IMR-90 (cell line): Measurements from ENCODE around the gene ZNF423. TPM values are rescaled to one million over a fixed set of nuclear protein-coding genes. Genes with fewer than 3 reads are reported as not detected.

Experiments
- ATAC-seq: fragments of 200-7000 bp; cut with Tn5 transposase; 2 replicates; pipeline ENCODE4 v1.9.1; 2020; ENCODE audit warnings: low read depth, mild to moderate bottlenecking, moderate library complexity
- BruUV-seq: library from RNA; stranded (reverse); fragments of 400-500 nt; replicated peaks from 2 replicates; lab custom pipeline; 2021; lab: Mats Ljungman, UMichigan
- CTCF ChIA-PET: fragments of 300-600 bp; formaldehyde crosslinking; extraction: SDS; loops from one replicate; lab custom pipeline; 2021; ENCODE audit warnings: antibody characterized with exemption; lab: Yijun Ruan, JAX
- POLR2A ChIA-PET: fragments of 300-600 bp; sonication (Branson Sonifier 250); formaldehyde crosslinking; loops from one replicate; lab custom pipeline; 2022; ENCODE audit warnings: antibody characterized with exemption; ENCODE audit not compliant: unreplicated experiment; lab: Charles Lee
- DNase-seq: peaks from one replicate; pipeline ENCODE4 v3.0.0; 2013
- H2AFZ ChIP-seq: replicated peaks from 2 replicates; pipeline ENCODE3; 2013; ENCODE audit warnings: low read length, mild to moderate bottlenecking; ENCODE audit not compliant: poor library complexity
- H2AK5ac ChIP-seq: 2 replicates; pipeline ENCODE4 v1.6.1; 2013; ENCODE audit warnings: low read depth, low read length, inconsistent platforms
- H2AK9ac ChIP-seq: replicated peaks from 2 replicates; pipeline ENCODE3; 2013; ENCODE audit warnings: mild to moderate bottlenecking, low read depth, low read length, moderate library complexity; ENCODE audit not compliant: poor library complexity
- H2BK120ac ChIP-seq: 2 replicates; pipeline ENCODE4 v1.6.1; 2013; ENCODE audit warnings: low read depth, low read length, inconsistent platforms
- H2BK15ac ChIP-seq: 3 replicates; pipeline ENCODE4 v1.6.1; 2013; ENCODE audit warnings: low read depth, low read length, inconsistent platforms
- H2BK20ac ChIP-seq: 2 replicates; pipeline ENCODE4 v1.6.1; 2013; ENCODE audit warnings: low read depth, mild to moderate bottlenecking, inconsistent platforms, low read length, moderate library complexity
- H2BK5ac ChIP-seq: 2 replicates; pipeline ENCODE4 v1.6.1; 2013; ENCODE audit warnings: mild to moderate bottlenecking, low read depth, low read length, inconsistent platforms; ENCODE audit not compliant: poor library complexity, severe bottlenecking
- H3K14ac ChIP-seq: replicated peaks from 2 replicates; pipeline ENCODE4 v1.6.1; 2013; ENCODE audit warnings: low read depth, low read length, inconsistent platforms
- H3K18ac ChIP-seq: 2 replicates; pipeline ENCODE4 v1.6.1; 2013; ENCODE audit warnings: low read depth, low read length, control low read depth
- H3K23ac ChIP-seq: 2 replicates; pipeline ENCODE4 v1.6.1; 2013; ENCODE audit warnings: low read depth, low read length, inconsistent platforms
- H3K27ac ChIP-seq: 2 replicates; pipeline ENCODE4 v1.5.1; 2013; ENCODE audit warnings: mild to moderate bottlenecking, control low read depth, low read length; ENCODE audit not compliant: insufficient read depth
- H3K27me3 ChIP-seq: 2 replicates; pipeline ENCODE4 v1.6.1; 2013; ENCODE audit warnings: low read length; ENCODE audit not compliant: control insufficient read depth, insufficient read depth
- H3K36me3 ChIP-seq: 2 replicates; pipeline ENCODE4 v1.6.1; 2013; ENCODE audit warnings: low read length, mixed read lengths; ENCODE audit not compliant: control insufficient read depth, insufficient read depth
- H3K4ac ChIP-seq: 2 replicates; pipeline ENCODE4 v1.6.1; 2013; ENCODE audit warnings: low read depth, low read length, inconsistent platforms
- H3K4me1 ChIP-seq: 2 replicates; pipeline ENCODE4 v1.6.1; 2013; ENCODE audit warnings: low read length, mixed read lengths; ENCODE audit not compliant: control insufficient read depth, insufficient read depth
- H3K4me2 ChIP-seq: 2 replicates; pipeline ENCODE4 v1.6.1; 2013; ENCODE audit warnings: low read depth, mild to moderate bottlenecking, control low read depth, low read length, moderate library complexity
- H3K4me3 ChIP-seq: 2 replicates; pipeline ENCODE4 v1.5.1; 2013; ENCODE audit warnings: low read depth, mild to moderate bottlenecking, control low read depth, low read length, moderate library complexity; ENCODE audit not compliant: insufficient read depth
- H3K56ac ChIP-seq: 2 replicates; pipeline ENCODE4 v1.6.1; 2013; ENCODE audit warnings: low read length, inconsistent platforms; ENCODE audit not compliant: insufficient read depth; ENCODE audit errors: extremely low read depth
- H3K79me1 ChIP-seq, 2 experiments: 2 replicates each; pipeline ENCODE4 v1.6.1; 2013; ENCODE audit warnings: low read length in 2 of 2, inconsistent platforms in 1 of 2, low read depth in 1 of 2
- H3K9ac ChIP-seq: 2 replicates; pipeline ENCODE4 v1.6.1; 2013; ENCODE audit warnings: low read depth, low read length, control low read depth
- H3K9me1 ChIP-seq: 2 replicates; pipeline ENCODE4 v1.6.1; 2013; ENCODE audit warnings: low read length, inconsistent platforms; ENCODE audit not compliant: insufficient read depth
- H3K9me3 ChIP-seq: 2 replicates; pipeline ENCODE4 v1.6.1; 2013; ENCODE audit warnings: low read length; ENCODE audit not compliant: control insufficient read depth, insufficient read depth
- H4K20me1 ChIP-seq: 2 replicates; pipeline ENCODE4 v1.6.1; 2013; ENCODE audit warnings: low read length, inconsistent platforms; ENCODE audit not compliant: insufficient read depth
- H4K5ac ChIP-seq: 2 replicates; pipeline ENCODE4 v1.6.1; 2013; ENCODE audit warnings: mild to moderate bottlenecking, low read depth, low read length, control low read depth
- H4K8ac ChIP-seq, 2 experiments: 2 replicates each; pipeline ENCODE4 v1.6.1; 2013; ENCODE audit warnings: low read depth in 2 of 2, low read length in 2 of 2, control low read depth in 1 of 2, inconsistent platforms in 1 of 2
- H4K91ac ChIP-seq: 2 replicates; pipeline ENCODE4 v1.6.1; 2013; ENCODE audit warnings: low read depth, low read length, inconsistent platforms; ENCODE audit not compliant: insufficient read depth
- BHLHE40 ChIP-seq: fragments of 150-350 bp; IDR thresholded peaks from 2 replicates; pipeline ENCODE4 v1.6.1; 2016; ENCODE audit warnings: mild to moderate bottlenecking, low read depth, low read length
- CEBPB ChIP-seq: IDR thresholded peaks from 2 replicates; pipeline ENCODE4 v1.6.1; 2012; ENCODE audit warnings: low read depth, low read length, improper control_type of control experiment
- CHD1 ChIP-seq: IDR thresholded peaks from 2 replicates; pipeline ENCODE4 v1.6.1; 2012; ENCODE audit warnings: low read depth, low read length, improper control_type of control experiment
- FOS ChIP-seq: fragments of 150-350 bp; IDR thresholded peaks from 2 replicates; pipeline ENCODE4 v1.6.1; 2016; ENCODE audit warnings: low read depth, low read length
- MAFK ChIP-seq: IDR thresholded peaks from 2 replicates; pipeline ENCODE4 v1.6.1; 2012; ENCODE audit warnings: low read depth, low read length, improper control_type of control experiment
- MAZ ChIP-seq: IDR thresholded peaks from 2 replicates; pipeline ENCODE4 v1.6.1; 2012; ENCODE audit warnings: low read depth, mild to moderate bottlenecking, low read length, improper control_type of control experiment, moderate library complexity, borderline replicate concordance
- MXI1 ChIP-seq: IDR thresholded peaks from 2 replicates; pipeline ENCODE4 v1.6.1; 2012; ENCODE audit warnings: low read depth, mild to moderate bottlenecking, low read length, moderate library complexity, borderline replicate concordance
- NFE2L2 ChIP-seq: fragments of 150-350 bp; IDR thresholded peaks from 2 replicates; pipeline ENCODE4 v1.6.1; 2016; ENCODE audit warnings: low read depth, mild to moderate bottlenecking, low read length
- POLR2A ChIP-seq: IDR thresholded peaks from 2 replicates; pipeline ENCODE4 v1.6.1; 2012; ENCODE audit warnings: mild to moderate bottlenecking, low read depth, low read length
- RAD21 ChIP-seq: IDR thresholded peaks from 2 replicates; pipeline ENCODE4 v1.6.1; 2012; ENCODE audit warnings: low read length, improper control_type of control experiment
- RCOR1 ChIP-seq: IDR thresholded peaks from 2 replicates; pipeline ENCODE4 v1.6.1; 2012; ENCODE audit warnings: mild to moderate bottlenecking, low read length, improper control_type of control experiment; ENCODE audit not compliant: insufficient replicate concordance
- RFX5 ChIP-seq: IDR thresholded peaks from 2 replicates; pipeline ENCODE4 v1.8.0; 2012; ENCODE audit warnings: low read depth, mild to moderate bottlenecking, low read length, moderate library complexity
- SMC3 ChIP-seq: fragments of 150-350 bp; IDR thresholded peaks from 2 replicates; pipeline ENCODE4 v1.6.1; 2016; ENCODE audit warnings: low read depth, mild to moderate bottlenecking, antibody characterized with exemption, low read length, moderate library complexity
- WGBS, 2 experiments: methylation state at CpG; one replicate each; pipeline versions ENCODE4 v1.1.5 to v1.1.7; 2013; ENCODE audit warnings: missing lambda C conversion rate in 2 of 2; ENCODE audit not compliant: insufficient read length in 1 of 2; ENCODE audit errors: extremely low coverage in 2 of 2; 5-methylcytosine and 5-hydroxymethylcytosine counted together
- dilution Hi-C: fragments of 300-500 bp; cut with HindIII; formaldehyde crosslinking; loops from one replicate; pipeline ENCODE4 v1.14.3; 2018; ENCODE audit warnings: low sequenced_read_pairs; ENCODE audit not compliant: unreplicated experiment
- in situ Hi-C: fragments of 300-500 bp; cut with MboI; formaldehyde crosslinking; loops from 3 replicates; pipeline ENCODE4 v1.14.3; 2019; ENCODE audit warnings: low sequenced_read_pairs, inconsistent platforms, mixed read lengths
- intact Hi-C: fragments of 100-400 bp; cut with micrococcal nuclease; formaldehyde crosslinking; loops from 2 replicates; pipeline ENCODE4 v1.10.0; 2022
- polyA plus RNA-seq, 3 experiments: library from polyadenylated mRNA; depleted of rRNA; stranded (reverse); fragments of >200 nt; gene quantifications; 2 replicates each; pipeline ENCODE4 v1.2.3, GENCODE V29; 2012; ENCODE audit warnings: low replicate concordance in 1 of 3
- total RNA-seq: library from RNA; depleted of rRNA; stranded (reverse); fragments of >200 nt; gene quantifications from 2 replicates; pipeline ENCODE4 v1.2.3, GENCODE V29; 2012
- TF ChIP-seq, protein P1 (sequence below): conservative IDR thresholded peaks from 2 replicates; pipeline ENCODE4 v1.5.1; 2012; ENCODE audit warnings: mild to moderate bottlenecking, low read depth, low read length, improper control_type of control experiment
- TF ChIP-seq, protein P2 (sequence below): fragments of 150-350 bp; IDR thresholded peaks from 2 replicates; pipeline ENCODE4 v1.6.1; 2017; ENCODE audit warnings: mild to moderate bottlenecking, antibody characterized with exemption, low read length, low read depth
- TF ChIP-seq, protein P3 (sequence below): fragments of 150-350 bp; IDR thresholded peaks from 2 replicates; pipeline ENCODE4 v1.6.1; 2016; ENCODE audit warnings: low read depth, mild to moderate bottlenecking, low read length, moderate library complexity, borderline replicate concordance

The ZNF423 gene
- total and polyA plus RNA-seq, 2 of the 4 experiments (the other 2 are of a cell fraction), result under 0.01 to 0.10 TPM

GRCh38 chr16:49637511-49637910, 218.4 kb downstream of the ZNF423 start:
- Histone ChIP-seq H3K23ac (no peak overlapping the region), H4K91ac (no peak overlapping the region), H3K4ac (no peak overlapping the region), H3K14ac (no peak overlapping the region), H3K27ac (no peak overlapping the region), H4K20me1 (peaks cover 7% of the 10 kb centered on the region), H3K27me3 (no peaks in the 10 kb centered on the region), H2BK120ac (no peak overlapping the region), H2BK5ac (no peak overlapping the region), H3K36me3 (no peaks in the 10 kb centered on the region), H3K9me1 (peaks cover 11% of the 10 kb centered on the region; the same call in 1 of the 2 replicates), H2AFZ (peak overlapping the region; percentile 14), H2AK5ac (no peak overlapping the region), H3K56ac (no peak overlapping the region), H2AK9ac (no peak overlapping the region), H3K18ac (no peak overlapping the region), H2BK15ac (no peak overlapping the region), H4K8ac (no peak overlapping the region), H2BK20ac (no peak overlapping the region), H3K4me2 (no peak overlapping the region), H3K4me3 (no peak overlapping the region), H3K79me1 (no peaks in the 10 kb centered on the region), H4K5ac (no peak overlapping the region), H3K9ac (no peak overlapping the region), H3K4me1 (peaks cover 20% of the 10 kb centered on the region; the same call in 1 of the 2 replicates), H3K9me3 (no peaks in the 10 kb centered on the region)
- no peak for DNase-seq
- no peak for ATAC-seq
- ChIA-PET POLR2A (no interaction called here), CTCF (no interaction called here)
- dilution Hi-C loops (no loop called here), in situ Hi-C loops (no loop called here), intact Hi-C loops (no loop called here)
- WGBS, 2 experiments, result 96% methylated on average over 9 of the region's 16 CpGs; no CpG with 5 or more reads in 1 of the 2 experiments
- TF ChIP-seq, protein P1, sequence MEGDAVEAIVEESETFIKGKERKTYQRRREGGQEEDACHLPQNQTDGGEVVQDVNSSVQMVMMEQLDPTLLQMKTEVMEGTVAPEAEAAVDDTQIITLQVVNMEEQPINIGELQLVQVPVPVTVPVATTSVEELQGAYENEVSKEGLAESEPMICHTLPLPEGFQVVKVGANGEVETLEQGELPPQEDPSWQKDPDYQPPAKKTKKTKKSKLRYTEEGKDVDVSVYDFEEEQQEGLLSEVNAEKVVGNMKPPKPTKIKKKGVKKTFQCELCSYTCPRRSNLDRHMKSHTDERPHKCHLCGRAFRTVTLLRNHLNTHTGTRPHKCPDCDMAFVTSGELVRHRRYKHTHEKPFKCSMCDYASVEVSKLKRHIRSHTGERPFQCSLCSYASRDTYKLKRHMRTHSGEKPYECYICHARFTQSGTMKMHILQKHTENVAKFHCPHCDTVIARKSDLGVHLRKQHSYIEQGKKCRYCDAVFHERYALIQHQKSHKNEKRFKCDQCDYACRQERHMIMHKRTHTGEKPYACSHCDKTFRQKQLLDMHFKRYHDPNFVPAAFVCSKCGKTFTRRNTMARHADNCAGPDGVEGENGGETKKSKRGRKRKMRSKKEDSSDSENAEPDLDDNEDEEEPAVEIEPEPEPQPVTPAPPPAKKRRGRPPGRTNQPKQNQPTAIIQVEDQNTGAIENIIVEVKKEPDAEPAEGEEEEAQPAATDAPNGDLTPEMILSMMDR, result no peak
- no peak for TF ChIP-seq CHD1
- TF ChIP-seq MAFK, result no peak
- TF ChIP-seq, protein P2, sequence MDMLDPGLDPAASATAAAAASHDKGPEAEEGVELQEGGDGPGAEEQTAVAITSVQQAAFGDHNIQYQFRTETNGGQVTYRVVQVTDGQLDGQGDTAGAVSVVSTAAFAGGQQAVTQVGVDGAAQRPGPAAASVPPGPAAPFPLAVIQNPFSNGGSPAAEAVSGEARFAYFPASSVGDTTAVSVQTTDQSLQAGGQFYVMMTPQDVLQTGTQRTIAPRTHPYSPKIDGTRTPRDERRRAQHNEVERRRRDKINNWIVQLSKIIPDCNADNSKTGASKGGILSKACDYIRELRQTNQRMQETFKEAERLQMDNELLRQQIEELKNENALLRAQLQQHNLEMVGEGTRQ, result no peak
- TF ChIP-seq, protein P3, sequence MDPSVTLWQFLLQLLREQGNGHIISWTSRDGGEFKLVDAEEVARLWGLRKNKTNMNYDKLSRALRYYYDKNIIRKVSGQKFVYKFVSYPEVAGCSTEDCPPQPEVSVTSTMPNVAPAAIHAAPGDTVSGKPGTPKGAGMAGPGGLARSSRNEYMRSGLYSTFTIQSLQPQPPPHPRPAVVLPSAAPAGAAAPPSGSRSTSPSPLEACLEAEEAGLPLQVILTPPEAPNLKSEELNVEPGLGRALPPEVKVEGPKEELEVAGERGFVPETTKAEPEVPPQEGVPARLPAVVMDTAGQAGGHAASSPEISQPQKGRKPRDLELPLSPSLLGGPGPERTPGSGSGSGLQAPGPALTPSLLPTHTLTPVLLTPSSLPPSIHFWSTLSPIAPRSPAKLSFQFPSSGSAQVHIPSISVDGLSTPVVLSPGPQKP, result no peak
- no peak for TF ChIP-seq POLR2A
- TF ChIP-seq NFE2L2, result no peak
- no peak for TF ChIP-seq MXI1
- TF ChIP-seq BHLHE40, result no peak
- no peak for TF ChIP-seq RAD21
- no peak for TF ChIP-seq RFX5
- no peak for TF ChIP-seq SMC3
- TF ChIP-seq RCOR1, result no peak
- no peak for TF ChIP-seq MAZ
- no peak for TF ChIP-seq FOS
- no peak for TF ChIP-seq CEBPB
- no TSS peak for BruUV-seq
